ENCODE data around the gene NFX1.

NFX1 gene

DNA sequence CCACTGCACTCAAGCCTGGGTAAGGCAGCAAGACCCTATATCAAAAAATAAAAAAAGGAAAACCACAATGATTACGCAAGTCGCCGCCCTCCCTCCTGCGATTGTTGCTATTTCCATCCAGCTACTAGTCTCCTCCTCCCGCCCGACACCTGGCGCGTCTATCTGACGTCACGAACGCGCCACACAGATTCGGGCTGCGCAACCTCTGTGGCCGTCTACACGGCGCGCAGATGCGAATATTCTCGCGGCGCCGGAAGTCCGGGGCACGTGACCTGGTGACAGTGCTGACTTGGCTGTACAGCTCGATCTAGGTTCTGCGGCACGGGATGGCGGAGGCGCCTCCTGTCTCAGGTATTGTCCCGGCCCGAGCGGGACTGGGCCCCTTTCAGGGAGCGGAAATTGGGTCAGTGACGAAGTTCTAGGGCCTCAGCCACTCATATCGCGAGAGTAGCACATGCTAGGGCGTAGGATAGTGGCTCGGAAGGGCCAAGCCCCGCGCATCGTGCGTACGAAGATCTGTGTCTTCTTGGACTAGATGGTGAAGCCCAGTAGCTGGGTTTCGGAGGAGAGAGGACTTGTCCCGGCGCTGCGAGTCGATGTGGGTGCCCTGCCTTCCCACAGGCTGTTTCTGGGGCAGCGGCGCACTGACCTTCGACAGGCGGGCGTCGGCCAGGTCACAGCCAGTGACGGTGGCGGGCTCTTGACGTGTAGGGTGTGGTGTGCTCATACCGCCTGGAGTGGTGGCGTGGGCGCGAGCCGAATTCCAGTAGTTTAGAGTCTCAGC, at the start of gene NFX1:
NFX1 (plus strand) TSS at position 270 of the 784 bp plus-strand sequence; CDS start at position 327, 57 bp downstream.
- TF ChIP-seq, protein P1, sequence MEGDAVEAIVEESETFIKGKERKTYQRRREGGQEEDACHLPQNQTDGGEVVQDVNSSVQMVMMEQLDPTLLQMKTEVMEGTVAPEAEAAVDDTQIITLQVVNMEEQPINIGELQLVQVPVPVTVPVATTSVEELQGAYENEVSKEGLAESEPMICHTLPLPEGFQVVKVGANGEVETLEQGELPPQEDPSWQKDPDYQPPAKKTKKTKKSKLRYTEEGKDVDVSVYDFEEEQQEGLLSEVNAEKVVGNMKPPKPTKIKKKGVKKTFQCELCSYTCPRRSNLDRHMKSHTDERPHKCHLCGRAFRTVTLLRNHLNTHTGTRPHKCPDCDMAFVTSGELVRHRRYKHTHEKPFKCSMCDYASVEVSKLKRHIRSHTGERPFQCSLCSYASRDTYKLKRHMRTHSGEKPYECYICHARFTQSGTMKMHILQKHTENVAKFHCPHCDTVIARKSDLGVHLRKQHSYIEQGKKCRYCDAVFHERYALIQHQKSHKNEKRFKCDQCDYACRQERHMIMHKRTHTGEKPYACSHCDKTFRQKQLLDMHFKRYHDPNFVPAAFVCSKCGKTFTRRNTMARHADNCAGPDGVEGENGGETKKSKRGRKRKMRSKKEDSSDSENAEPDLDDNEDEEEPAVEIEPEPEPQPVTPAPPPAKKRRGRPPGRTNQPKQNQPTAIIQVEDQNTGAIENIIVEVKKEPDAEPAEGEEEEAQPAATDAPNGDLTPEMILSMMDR (IDR thresholded peaks at IDR 0.05; ENCODE audit: control insufficient read depth, insufficient read depth, low read depth, low read length, missing control alignments), result no peak
- DNase-seq (ENCODE audit: low read depth), result peak; percentile 94
- H3K4me3 ChIP-seq (ENCODE audit: control insufficient read depth, low read depth, low read length), result peak within 1 kb of the TSS; percentile 82

DNA sequence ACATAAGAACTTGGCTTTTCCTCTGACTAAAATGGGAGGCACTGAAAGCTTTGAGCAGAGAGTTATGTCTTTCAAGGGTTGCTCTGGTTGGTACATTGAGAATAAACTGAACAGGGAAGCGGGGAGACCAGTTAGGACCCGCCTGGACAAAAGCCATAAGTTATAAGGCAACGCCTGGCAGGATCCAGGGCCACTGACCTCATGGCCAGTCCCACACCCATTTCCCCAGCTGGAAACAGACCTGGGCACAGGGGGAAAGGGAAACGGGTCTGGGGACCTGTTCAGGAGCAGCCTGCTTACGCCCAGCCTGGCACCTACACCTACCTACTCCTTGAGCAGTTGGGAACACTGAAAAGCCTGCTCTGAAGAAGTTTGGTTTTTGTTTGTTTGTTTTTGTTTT, 49.0 kb upstream of the NFX1 start:
- DNase-seq (ENCODE audit: low read depth), result no peak
- no peak overlapping the region for H3K4me3 ChIP-seq (ENCODE audit: control insufficient read depth, low read depth, low read length)
- TF ChIP-seq, protein P1 (IDR thresholded peaks at IDR 0.05; ENCODE audit: control insufficient read depth, insufficient read depth, low read depth, low read length, missing control alignments), result no peak

DNA sequence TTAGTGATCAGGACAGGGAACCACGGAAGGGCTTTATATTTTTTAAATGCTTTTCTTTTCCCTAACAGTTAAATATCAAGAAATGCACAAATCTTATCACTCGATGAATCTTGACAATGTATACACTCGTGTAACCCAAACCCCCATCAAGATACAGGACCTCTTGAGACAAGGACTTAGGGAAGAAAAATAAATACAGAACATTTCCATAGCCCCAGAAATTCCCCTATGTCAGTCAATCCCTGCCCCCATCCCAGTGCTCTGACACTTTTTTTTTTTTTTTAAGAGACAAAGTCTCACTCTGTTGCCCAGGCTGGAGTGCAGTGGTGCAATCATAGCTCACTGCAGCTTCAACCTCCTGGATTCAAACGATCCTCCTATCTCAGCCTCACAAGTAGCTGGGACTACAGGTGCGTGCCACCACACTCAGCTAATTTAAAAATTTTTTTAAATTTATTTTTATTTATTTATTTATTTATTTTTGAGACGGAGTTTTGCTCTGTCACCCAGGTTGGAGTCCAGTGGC, 47.6 kb upstream of the NFX1 start:
- DNase-seq (ENCODE audit: low read depth), result no peak
- no peak overlapping the region for H3K4me3 ChIP-seq (ENCODE audit: control insufficient read depth, low read depth, low read length)
- TF ChIP-seq, protein P1 (IDR thresholded peaks at IDR 0.05; ENCODE audit: control insufficient read depth, insufficient read depth, low read depth, low read length, missing control alignments), result no peak

DNA sequence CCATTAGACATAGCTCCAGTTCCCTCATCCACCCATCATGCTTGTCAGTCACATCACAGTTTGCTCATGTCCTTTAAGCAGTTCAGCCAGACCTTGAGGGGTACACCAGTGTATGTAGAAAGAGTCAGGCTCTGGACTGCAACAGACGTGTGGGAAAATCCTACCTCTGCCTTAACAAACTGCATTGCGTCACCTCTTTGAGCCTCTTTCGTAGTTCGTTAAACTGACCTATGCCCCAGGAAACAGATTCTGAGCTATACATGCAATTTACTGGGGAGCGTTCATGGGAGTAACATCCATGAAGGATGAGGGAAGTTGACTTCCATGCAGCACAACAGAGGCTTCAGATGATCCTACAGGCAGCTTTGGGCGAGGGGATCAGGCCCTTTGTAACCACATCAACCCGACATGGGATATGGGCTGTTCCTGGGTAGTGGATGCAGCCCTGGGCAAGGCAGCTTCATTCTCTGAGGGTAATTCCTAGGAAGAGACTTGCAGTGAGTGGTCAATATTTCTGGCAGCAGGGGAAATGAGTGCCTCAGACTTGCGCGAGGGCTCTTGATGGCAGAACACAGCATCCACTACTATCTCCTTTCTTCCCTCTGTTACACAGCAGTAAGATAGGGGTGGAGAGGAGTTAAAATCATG, 46.1 kb upstream of the NFX1 start:
- TF ChIP-seq, protein P1 (IDR thresholded peaks at IDR 0.05; ENCODE audit: control insufficient read depth, insufficient read depth, low read depth, low read length, missing control alignments), result no peak
- H3K4me3 ChIP-seq (ENCODE audit: control insufficient read depth, low read depth, low read length), result no peak overlapping the region
- no peak for DNase-seq (ENCODE audit: low read depth)

DNA sequence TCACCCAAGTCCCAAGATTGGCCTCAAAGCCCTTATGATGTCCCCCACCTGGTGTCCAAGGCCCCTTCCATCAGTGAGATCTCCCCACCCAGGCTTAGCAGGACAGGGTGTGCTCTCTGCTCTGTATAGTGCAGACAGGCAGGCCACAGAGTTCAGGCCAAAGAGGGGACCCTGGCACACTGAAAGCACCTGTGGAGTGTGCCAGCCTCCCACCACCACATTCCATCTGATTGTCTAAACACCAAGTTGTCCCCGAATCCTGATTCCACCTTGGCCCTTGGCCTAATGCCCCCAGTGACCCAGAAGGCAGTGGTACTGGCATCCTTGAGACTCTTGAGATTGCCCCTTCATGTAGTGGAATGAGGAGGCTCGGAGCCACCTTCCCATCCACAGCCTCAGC, 45.0 kb upstream of the NFX1 start:
- no peak overlapping the region for H3K4me3 ChIP-seq (ENCODE audit: control insufficient read depth, low read depth, low read length)
- TF ChIP-seq, protein P1 (IDR thresholded peaks at IDR 0.05; ENCODE audit: control insufficient read depth, insufficient read depth, low read depth, low read length, missing control alignments), result no peak
- DNase-seq (ENCODE audit: low read depth), result no peak

GRCh38 chr9:33246269-33246860, 44.0 kb upstream of the NFX1 start:
- H3K4me3 ChIP-seq (ENCODE audit: control insufficient read depth, low read depth, low read length), result no peak overlapping the region
- TF ChIP-seq, protein P1 (IDR thresholded peaks at IDR 0.05; ENCODE audit: control insufficient read depth, insufficient read depth, low read depth, low read length, missing control alignments), result no peak

More at GRCh38 chr9:33246269-33246860, 44.0 kb upstream of the NFX1 start:
- DNase-seq (ENCODE audit: low read depth), result no peak
